HepG2 (cell line): ENCODE results near the gene ZNF365. TPM values are rescaled to one million over a fixed set of nuclear protein-coding genes. Genes with fewer than 3 reads are reported as not detected.
"Not testable (repeated sequence)": the region's sequence is repeated elsewhere in the genome, so short reads cannot be mapped to it uniquely, and the experiment has no call there.

Experiments used
- ATAC-seq: fragments of 200-7000 bp; cut with Tn5 transposase; 3 replicates; pipeline ENCODE4 v1.9.1; 2020; ENCODE audit warnings: mild to moderate bottlenecking, moderate library complexity
- BruUV-seq: library from RNA; stranded (reverse); fragments of 400-500 nt; replicated peaks from 2 replicates; lab custom pipeline; 2021; lab: Mats Ljungman, UMichigan
- CTCF ChIA-PET: fragments of 300-600 bp; formaldehyde crosslinking; extraction: SDS; loops from one replicate; lab custom pipeline; 2021; ENCODE audit warnings: low total read pairs, inconsistent platforms, low intra/inter-chr PET ratio; lab: Yijun Ruan, JAX
- POLR2A ChIA-PET: fragments of 350-600 bp; sonication (Branson Sonifier 250); formaldehyde crosslinking; loops from one replicate; lab custom pipeline; 2020; ENCODE audit warnings: antibody characterized with exemption, inconsistent platforms; lab: Yijun Ruan, JAX
- DNase-seq: peaks from one replicate; pipeline ENCODE4 v3.0.0-alpha.2; 2015; ENCODE audit warnings: low spot score
- FAIRE-seq: peaks from 3 replicates; lab custom pipeline; 2011; peaks lifted over from hg19 to GRCh38; lab: Jason Lieb, UNC
- H2AFZ ChIP-seq: one replicate; pipeline ENCODE4 v1.6.1; 2011; ENCODE audit warnings: low read length, inconsistent platforms
- H3K27ac ChIP-seq: fragments of 300-600 bp; 3 replicates; pipeline ENCODE4 v1.8.0; 2011; ENCODE audit warnings: mixed run types, mild to moderate bottlenecking, mixed read lengths, low read length, inconsistent platforms; ENCODE audit not compliant: insufficient read depth; ENCODE audit errors: extremely low read length
- H3K27me3 ChIP-seq, 2 experiments: fragments of 200-600 bp in 1 of 2; 2 replicates in 1 of 2; 3 replicates in 1 of 2; pipeline versions ENCODE4 v1.6.0 to v1.8.0; 2011; ENCODE audit warnings: low read length in 2 of 2, mild to moderate bottlenecking in 2 of 2, moderate library complexity in 2 of 2, inconsistent platforms in 1 of 2; ENCODE audit not compliant: insufficient read depth in 2 of 2, control insufficient read depth in 1 of 2
- H3K36me3 ChIP-seq, 2 experiments: fragments of 200-600 bp in 1 of 2; replicated peaks in 1 of 2; 2 replicates in 1 of 2; 3 replicates in 1 of 2; pipeline versions ENCODE4 v1.5.1 to v1.8.0; 2011; ENCODE audit warnings: low read length in 2 of 2, inconsistent platforms in 1 of 2; ENCODE audit not compliant: insufficient read depth in 2 of 2, control insufficient read depth in 1 of 2
- H3K4me1 ChIP-seq: 2 replicates; pipeline ENCODE4 v1.5.1; 2012; ENCODE audit warnings: low read length, inconsistent platforms; ENCODE audit not compliant: insufficient read depth
- H3K4me2 ChIP-seq: 2 replicates; pipeline ENCODE4 v1.6.0; 2011; ENCODE audit warnings: low read depth, low read length, inconsistent platforms
- H3K4me3 ChIP-seq, 3 experiments: fragments of 200-600 bp in 1 of 3; sonication (generic), shearing (Covaris generic) in 1 of 3; replicated peaks in 1 of 3; 2 replicates each; pipeline ENCODE4 v1.5.1; 2011 to 2016; ENCODE audit warnings: low read length in 3 of 3, inconsistent platforms in 2 of 3, low read depth in 2 of 3, mild to moderate bottlenecking in 2 of 3, control low read depth in 1 of 3, mixed read lengths in 1 of 3; ENCODE audit not compliant: insufficient read depth in 1 of 3
- H3K79me2 ChIP-seq: one replicate; pipeline ENCODE4 v1.6.1; 2011; ENCODE audit warnings: low read length, inconsistent platforms; ENCODE audit not compliant: insufficient read depth
- H3K9ac ChIP-seq: 2 replicates; pipeline ENCODE4 v1.6.0; 2011; ENCODE audit warnings: mild to moderate bottlenecking, low read depth, low read length, inconsistent platforms; ENCODE audit not compliant: insufficient read depth
- H3K9me3 ChIP-seq: 2 replicates; pipeline ENCODE4 v1.5.1; 2012; ENCODE audit warnings: mild to moderate bottlenecking, low read length
- H4K20me1 ChIP-seq: 2 replicates; pipeline ENCODE4 v1.6.0; 2011; ENCODE audit warnings: inconsistent platforms, mild to moderate bottlenecking, low read length, moderate library complexity; ENCODE audit not compliant: insufficient read depth
- ELF1 ChIP-seq: sonication (generic); formaldehyde crosslinking; IDR thresholded peaks from 2 replicates; pipeline ENCODE4 v1.4.0; 2020; ENCODE audit warnings: missing genetic modification reagents
- POLR2A ChIP-seq, 2 experiments: IDR thresholded peaks; 2 replicates each; pipeline ENCODE4 v1.6.1; 2011; ENCODE audit warnings: low read depth in 2 of 2, low read length in 2 of 2, mild to moderate bottlenecking in 1 of 2, moderate library complexity in 1 of 2; ENCODE audit not compliant: insufficient read depth in 1 of 2
- THAP11 ChIP-seq: IDR thresholded peaks from 2 replicates; pipeline ENCODE4 v1.6.1; 2016; ENCODE audit warnings: missing biosample characterization, missing genetic modification reagents
- TMF1 ChIP-seq: sonication (generic); formaldehyde crosslinking; IDR thresholded peaks from 2 replicates; pipeline ENCODE4 v1.8.1; 2022; ENCODE audit warnings: low read depth, missing genetic modification reagents
- WGBS: methylation state at CpG from one replicate; pipeline ENCODE4 v1.1.6; 2017; ENCODE audit warnings: low lambda C conversion rate; 5-methylcytosine and 5-hydroxymethylcytosine counted together
- in situ Hi-C: cut with HindIII; loops from 2 replicates; pipeline ENCODE4 v1.10.0; 2017; ENCODE audit warnings: low pct_unique_long_range_greater_than_20kb; ENCODE audit not compliant: extremely low pct_ligation_motif_present
- intact Hi-C: fragments of 100-400 bp; cut with micrococcal nuclease; formaldehyde crosslinking; loops from one replicate; pipeline ENCODE4 v1.10.0; 2022; ENCODE audit not compliant: unreplicated experiment
- polyA plus RNA-seq, 8 experiments: library from polyadenylated mRNA; depleted of rRNA in 3 of 8; stranded (reverse) in 7 of 8; unstranded in 1 of 8; fragments of >200 nt; fragmentation: Illumina TruSeq in 4 of 8; extraction: Trizol in 4 of 8; gene quantifications; 2 replicates each; pipeline versions ENCODE4 v1.2.1 to v1.2.3, GENCODE V29; 2011 to 2016; ENCODE audit warnings: low read depth in 4 of 8, missing spikeins in 1 of 8, mixed read lengths in 1 of 8; ENCODE audit not compliant: insufficient read depth in 1 of 8
- total RNA-seq, 5 experiments: library from RNA; depleted of rRNA; stranded (reverse); fragments of >200 nt; fragmentation: Illumina TruSeq; extraction: Trizol; gene quantifications; 2 replicates each; pipeline ENCODE4 v1.2.3, GENCODE V29; 2016; ENCODE audit warnings: low read depth in 1 of 5

The ZNF365 gene
- total and polyA plus RNA-seq, 2 of the 13 experiments (the other 11 are each of a cell fraction or from before 2014, with no cell fraction given), result not detected

DNA sequence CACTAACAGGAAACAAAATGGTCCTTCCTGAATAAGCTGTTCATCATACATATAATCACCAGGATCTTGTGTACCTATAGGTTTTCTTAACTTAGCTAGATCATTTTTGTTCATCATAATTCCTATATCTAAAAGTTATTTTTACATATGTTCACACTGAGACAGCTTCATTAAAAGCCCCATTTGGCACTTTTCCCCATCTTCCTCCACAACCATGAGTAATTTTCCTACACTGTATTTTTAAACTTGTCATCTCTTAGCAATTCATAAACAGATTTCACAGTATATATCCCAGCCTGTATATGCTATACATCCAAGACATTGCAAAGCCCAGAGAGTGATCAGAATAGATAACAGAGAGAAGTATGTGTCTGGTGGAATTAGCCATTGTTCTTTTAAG is 28.3 kb downstream of the ZNF365 start:
- Histone ChIP-seq H3K4me2 (no peak overlapping the region), H3K79me2 (no peaks in the 10 kb centered on the region), H3K9me3 (peaks cover 10% of the 10 kb centered on the region), H4K20me1 (no peaks in the 10 kb centered on the region), H3K9ac (no peak overlapping the region), H3K27ac (no peak overlapping the region), H3K27me3 (peaks cover 0 to 3% of the 10 kb centered on the region in 2 experiments; a peak in 1 of 5 replicates), H3K4me3 (no peak overlapping the region), H3K4me1 (no peaks in the 10 kb centered on the region), H2AFZ (no peak overlapping the region), H3K36me3 (no peaks in the 10 kb centered on the region)
- intact Hi-C loops, result no loop called here
- POLR2A ChIA-PET, result no interaction called here
- ATAC-seq (no peak), FAIRE-seq (no peak), DNase-seq (no peak)
- TF ChIP-seq POLR2A (IDR thresholded peaks at IDR 0.05; ENCODE audit: insufficient read depth in 1 of 2, low read depth in 2 of 2, low read length in 2 of 2) (no peak), THAP11 (CRISPR knock-in tag) (no peak), ELF1 (CRISPR knock-in tag) (no peak), TMF1 (CRISPR knock-in tag) (no peak)
- BruUV-seq, result no TSS peak
- in situ Hi-C loops, result no loop called here
- CTCF ChIA-PET, result no interaction called here

DNA sequence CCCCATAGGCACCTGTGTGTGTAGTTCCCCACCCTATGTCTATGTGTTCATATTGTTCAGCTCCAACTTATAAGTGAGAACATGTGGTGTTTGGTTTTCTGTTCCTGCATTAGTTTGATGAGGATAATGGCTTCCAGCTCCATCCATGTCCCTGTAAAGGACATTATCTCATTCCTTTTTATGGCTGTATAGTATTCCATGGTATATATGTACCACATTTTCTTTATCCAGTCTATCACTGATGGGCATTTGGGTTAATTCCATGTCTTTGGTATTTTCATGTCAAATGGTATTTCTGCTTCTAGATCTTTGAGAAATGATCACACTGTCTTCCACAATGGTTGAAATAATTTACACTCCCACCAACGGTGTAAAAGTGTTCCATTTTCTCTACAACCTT is 36.4 kb downstream of the ZNF365 start:
- H3K79me2 ChIP-seq, POLR2A ChIA-PET, H3K27ac ChIP-seq, H4K20me1 ChIP-seq, H3K9ac ChIP-seq, CTCF ChIA-PET, ATAC-seq, H3K27me3 ChIP-seq, H3K4me3 ChIP-seq, H3K4me2 ChIP-seq, DNase-seq, H3K36me3 ChIP-seq, intact Hi-C loops, FAIRE-seq, BruUV-seq, in situ Hi-C loops, H2AFZ ChIP-seq: not testable (repeated sequence)
- Histone ChIP-seq H3K9me3 (peaks cover 17% of the 10 kb centered on the region), H3K4me1 (peaks cover 18% of the 10 kb centered on the region)
- WGBS, result 3% methylated on average over 1 of the region's 1 CpG
